ENCODE data around the gene FAM8A1.

The FAM8A1 gene, protein sequence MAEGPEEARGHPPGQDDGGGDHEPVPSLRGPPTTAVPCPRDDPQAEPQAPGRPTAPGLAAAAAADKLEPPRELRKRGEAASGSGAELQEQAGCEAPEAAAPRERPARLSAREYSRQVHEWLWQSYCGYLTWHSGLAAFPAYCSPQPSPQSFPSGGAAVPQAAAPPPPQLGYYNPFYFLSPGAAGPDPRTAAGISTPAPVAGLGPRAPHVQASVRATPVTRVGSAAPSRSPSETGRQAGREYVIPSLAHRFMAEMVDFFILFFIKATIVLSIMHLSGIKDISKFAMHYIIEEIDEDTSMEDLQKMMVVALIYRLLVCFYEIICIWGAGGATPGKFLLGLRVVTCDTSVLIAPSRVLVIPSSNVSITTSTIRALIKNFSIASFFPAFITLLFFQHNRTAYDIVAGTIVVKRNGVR

DNA sequence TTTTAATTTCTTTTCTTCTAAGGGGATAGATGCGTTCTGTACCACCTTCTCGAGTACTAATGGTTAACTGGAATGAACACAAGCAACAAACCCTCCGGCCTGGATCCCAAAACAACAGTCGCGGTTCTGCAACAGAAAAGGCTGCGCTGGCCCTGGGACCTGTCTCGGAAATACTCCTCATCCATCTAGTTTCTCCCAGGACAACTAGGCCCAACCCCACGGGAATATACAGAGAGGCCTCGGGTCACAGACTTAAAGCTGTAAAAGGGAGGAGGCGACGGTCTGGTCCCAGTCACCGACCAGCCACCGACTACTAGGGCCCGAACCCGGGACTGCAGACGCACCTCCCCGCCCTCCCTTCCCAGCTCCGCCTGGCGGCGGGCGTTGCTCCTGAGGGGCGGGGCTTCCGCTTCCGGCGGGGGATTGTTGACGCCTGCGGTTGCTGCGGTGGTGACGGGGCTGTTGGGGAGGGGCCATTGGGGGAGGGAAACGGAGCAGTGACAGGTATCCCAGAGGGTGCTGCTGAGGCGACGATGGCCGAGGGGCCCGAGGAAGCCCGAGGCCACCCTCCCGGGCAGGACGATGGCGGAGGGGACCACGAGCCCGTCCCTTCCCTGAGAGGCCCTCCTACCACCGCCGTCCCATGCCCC, at the start of gene FAM8A1:
Gene FAM8A1 (plus strand): TSS at position 426 of the 650 bp plus-strand sequence. CDS start 108 bp downstream, at position 534.
- no peaks in the 10 kb centered on the region; the same call in 1 of the 2 replicates for H3K79me2 ChIP-seq (ENCODE audit: insufficient read depth, low read length)
- H2AFZ ChIP-seq (ENCODE audit: low read depth, low read length, severe bottlenecking) = peak within 1 kb of the TSS; percentile 86
- H3K36me3 ChIP-seq (ENCODE audit: low read length) = no peaks in the 10 kb centered on the region; the same call in 1 of the 2 replicates
- peak within 1 kb of the TSS; percentile 30 for H3K27ac ChIP-seq (ENCODE audit: low read depth, low read length)
- no peaks in the 10 kb centered on the region for H3K9me2 ChIP-seq (replicated peaks; ENCODE audit: insufficient read depth, low read length)
- no peaks in the 10 kb centered on the region for H3K27me3 ChIP-seq (ENCODE audit: low read length)
- no peak for TF ChIP-seq EZH2phosphoT487 (conservative IDR thresholded peaks at IDR 0.05; ENCODE audit: low read length)
- TF ChIP-seq, protein P1, sequence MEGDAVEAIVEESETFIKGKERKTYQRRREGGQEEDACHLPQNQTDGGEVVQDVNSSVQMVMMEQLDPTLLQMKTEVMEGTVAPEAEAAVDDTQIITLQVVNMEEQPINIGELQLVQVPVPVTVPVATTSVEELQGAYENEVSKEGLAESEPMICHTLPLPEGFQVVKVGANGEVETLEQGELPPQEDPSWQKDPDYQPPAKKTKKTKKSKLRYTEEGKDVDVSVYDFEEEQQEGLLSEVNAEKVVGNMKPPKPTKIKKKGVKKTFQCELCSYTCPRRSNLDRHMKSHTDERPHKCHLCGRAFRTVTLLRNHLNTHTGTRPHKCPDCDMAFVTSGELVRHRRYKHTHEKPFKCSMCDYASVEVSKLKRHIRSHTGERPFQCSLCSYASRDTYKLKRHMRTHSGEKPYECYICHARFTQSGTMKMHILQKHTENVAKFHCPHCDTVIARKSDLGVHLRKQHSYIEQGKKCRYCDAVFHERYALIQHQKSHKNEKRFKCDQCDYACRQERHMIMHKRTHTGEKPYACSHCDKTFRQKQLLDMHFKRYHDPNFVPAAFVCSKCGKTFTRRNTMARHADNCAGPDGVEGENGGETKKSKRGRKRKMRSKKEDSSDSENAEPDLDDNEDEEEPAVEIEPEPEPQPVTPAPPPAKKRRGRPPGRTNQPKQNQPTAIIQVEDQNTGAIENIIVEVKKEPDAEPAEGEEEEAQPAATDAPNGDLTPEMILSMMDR (IDR thresholded peaks at IDR 0.05; ENCODE audit: insufficient read depth, low read length, poor library complexity, severe bottlenecking) = no peak
- no peaks in the 10 kb centered on the region for H3K9me3 ChIP-seq (ENCODE audit: insufficient read depth, low read length)
- H3K9ac ChIP-seq (ENCODE audit: low read length) = peak within 1 kb of the TSS; percentile 67
- peak within 1 kb of the TSS; percentile 63 for H3K4me3 ChIP-seq (ENCODE audit: insufficient read depth, low read length, poor library complexity, severe bottlenecking)
- peak within 1 kb of the TSS; percentile 65 for H3K4me2 ChIP-seq (ENCODE audit: low read depth, low read length, poor library complexity, severe bottlenecking)
- H3F3A ChIP-seq (ENCODE audit: insufficient read depth) = peaks cover 18% of the 10 kb centered on the region
- H4K20me1 ChIP-seq (ENCODE audit: low read depth, low read length) = 0 out of 2 replicates have a peak, but pooled peaks cover 2% of the 10 kb centered on the region

DNA sequence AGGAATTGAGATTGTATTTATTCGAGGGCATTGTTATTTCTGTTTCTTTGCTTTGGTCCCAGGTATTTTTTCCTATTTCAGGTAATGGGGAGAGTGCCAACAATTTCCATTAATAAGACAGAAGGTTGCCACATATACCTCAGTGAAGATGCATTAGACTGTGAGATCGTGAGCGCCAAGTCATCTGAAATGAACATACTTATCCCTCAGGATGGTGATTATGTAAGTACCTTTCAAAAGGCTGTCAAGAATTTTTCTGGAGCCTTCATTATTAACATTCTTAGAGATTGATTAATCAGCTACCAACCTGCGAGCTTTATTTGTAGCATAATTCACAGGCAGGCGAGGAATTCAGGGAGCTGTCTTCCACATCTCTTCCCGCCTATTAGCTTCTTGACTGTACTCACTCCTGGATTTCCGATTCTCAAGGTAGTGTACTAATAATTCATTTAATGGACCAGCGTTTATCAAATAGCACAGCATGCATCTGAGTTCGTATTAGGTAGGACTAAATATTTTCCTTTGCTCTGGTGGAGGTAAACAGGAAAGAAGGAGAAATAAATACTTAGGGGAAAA, 48.6 kb upstream of the FAM8A1 start:
- Histone ChIP-seq H3F3A (ENCODE audit: insufficient read depth) (no peaks in the 10 kb centered on the region), H3K4me3 (ENCODE audit: insufficient read depth, low read length, poor library complexity, severe bottlenecking) (no peak overlapping the region), H3K27ac (ENCODE audit: low read depth, low read length) (no peak overlapping the region), H4K20me1 (ENCODE audit: low read depth, low read length) (no peaks in the 10 kb centered on the region), H3K79me2 (ENCODE audit: insufficient read depth, low read length) (no peaks in the 10 kb centered on the region), H3K27me3 (ENCODE audit: low read length) (no peaks in the 10 kb centered on the region; the same call in 1 of the 2 replicates), H3K9me2 (replicated peaks; ENCODE audit: insufficient read depth, low read length) (no peaks in the 10 kb centered on the region), H3K4me2 (ENCODE audit: low read depth, low read length, poor library complexity, severe bottlenecking) (no peak overlapping the region), H3K9me3 (ENCODE audit: insufficient read depth, low read length) (no peaks in the 10 kb centered on the region), H2AFZ (ENCODE audit: low read depth, low read length, severe bottlenecking) (no peak overlapping the region), H3K9ac (ENCODE audit: low read length) (no peak overlapping the region), H3K36me3 (ENCODE audit: low read length) (no peaks in the 10 kb centered on the region)
- TF ChIP-seq EZH2phosphoT487 (conservative IDR thresholded peaks at IDR 0.05; ENCODE audit: low read length) = no peak

DNA sequence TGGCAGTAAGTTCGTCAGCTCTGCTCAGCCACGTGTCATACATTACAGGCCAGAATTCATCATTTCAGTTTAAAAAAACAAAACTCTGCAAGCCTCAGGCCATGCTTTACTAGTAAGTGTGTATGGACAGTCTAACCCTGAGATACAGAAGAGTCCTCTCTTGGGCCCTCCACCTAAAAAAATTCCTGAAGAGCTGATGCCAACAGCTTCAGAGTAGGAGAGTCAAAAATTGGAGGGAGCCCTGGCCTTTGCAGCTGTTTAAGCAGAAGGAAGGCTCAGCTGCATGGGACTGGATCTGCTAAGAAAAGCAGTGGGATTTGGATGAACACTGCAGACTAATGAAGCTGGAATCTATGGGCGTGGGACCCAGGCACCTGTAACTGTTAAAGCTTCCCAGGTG, 47.2 kb upstream of the FAM8A1 start:
- no peak overlapping the region for H3K4me2 ChIP-seq (ENCODE audit: low read depth, low read length, poor library complexity, severe bottlenecking)
- H2AFZ ChIP-seq (ENCODE audit: low read depth, low read length, severe bottlenecking) = no peak overlapping the region
- H3K36me3 ChIP-seq (ENCODE audit: low read length) = no peaks in the 10 kb centered on the region
- no peak overlapping the region for H3K4me3 ChIP-seq (ENCODE audit: insufficient read depth, low read length, poor library complexity, severe bottlenecking)
- H3K27ac ChIP-seq (ENCODE audit: low read depth, low read length) = no peak overlapping the region
- H3F3A ChIP-seq (ENCODE audit: insufficient read depth) = no peaks in the 10 kb centered on the region
- no peaks in the 10 kb centered on the region for H3K79me2 ChIP-seq (ENCODE audit: insufficient read depth, low read length)
- TF ChIP-seq, protein P1 (IDR thresholded peaks at IDR 0.05; ENCODE audit: insufficient read depth, low read length, poor library complexity, severe bottlenecking) = no peak
- TF ChIP-seq EZH2phosphoT487 (conservative IDR thresholded peaks at IDR 0.05; ENCODE audit: low read length) = no peak
- H3K9me3 ChIP-seq (ENCODE audit: insufficient read depth, low read length) = no peaks in the 10 kb centered on the region
- no peaks in the 10 kb centered on the region for H3K9me2 ChIP-seq (replicated peaks; ENCODE audit: insufficient read depth, low read length)
- no peaks in the 10 kb centered on the region for H4K20me1 ChIP-seq (ENCODE audit: low read depth, low read length)
- no peaks in the 10 kb centered on the region; the same call in 1 of the 2 replicates for H3K27me3 ChIP-seq (ENCODE audit: low read length)
- no peak overlapping the region for H3K9ac ChIP-seq (ENCODE audit: low read length)
